B cell (primary cell): ENCODE measurements around the gene KRT74. TPM values are rescaled to one million over a fixed set of nuclear protein-coding genes. Genes with fewer than 3 reads are reported as not detected.

Experiments
- ATAC-seq: fragments of 200-7000 bp; cut with Tn5 transposase; one replicate; pipeline ENCODE4 v1.10.0; 2021; ENCODE audit warnings: low read depth, mild to moderate bottlenecking, moderate number of reproducible peaks, moderate library complexity
- CTCF ChIA-PET: fragments of 350-600 bp; sonication (Branson Sonifier 250); formaldehyde crosslinking; loops from one replicate; lab custom pipeline; 2021; ENCODE audit warnings: antibody characterized with exemption, inconsistent platforms; lab: Charles Lee
- POLR2A ChIA-PET: fragments of 350-600 bp; sonication (Branson Sonifier 250); formaldehyde crosslinking; loops from one replicate; lab custom pipeline; 2021; ENCODE audit warnings: antibody characterized with exemption; lab: Charles Lee
- DNase-seq: peaks from one replicate; pipeline ENCODE4 v3.0.0; 2013
- H2AFZ ChIP-seq: 2 replicates; pipeline ENCODE4 v1.6.1; 2012; ENCODE audit warnings: mild to moderate bottlenecking, low read depth, low read length; ENCODE audit not compliant: insufficient read depth, poor library complexity, severe bottlenecking
- H3K27ac ChIP-seq, 2 donors: 1 replicate in 1 of 2; 2 replicates in 1 of 2; pipeline ENCODE4 v1.5.1; 2012 to 2013; ENCODE audit warnings: low read length in 2 of 2, mild to moderate bottlenecking in 2 of 2, moderate library complexity in 1 of 2
- H3K27me3 ChIP-seq, 4 experiments: fragments of 200-600 bp in 1 of 4; sonication (generic) in 1 of 4; replicated peaks in 1 of 4; 1 replicate in 2 of 4; 2 replicates in 2 of 4; pipeline versions ENCODE4 v1.6.1 to v1.7.0; 2013 to 2016; ENCODE audit warnings: low read length in 3 of 4, mild to moderate bottlenecking in 2 of 4, mixed read lengths in 1 of 4, moderate library complexity in 1 of 4; ENCODE audit not compliant: insufficient read depth in 4 of 4, control insufficient read depth in 3 of 4; ENCODE audit errors: control extremely low read depth in 1 of 4
- H3K36me3 ChIP-seq, 2 experiments: replicated peaks in 1 of 2; 1 replicate in 1 of 2; 2 replicates in 1 of 2; pipeline versions ENCODE4 v1.6.1 to v1.7.1; 2013; ENCODE audit warnings: low read length in 1 of 2; ENCODE audit not compliant: insufficient read depth in 2 of 2, control insufficient read depth in 1 of 2; ENCODE audit errors: control extremely low read depth in 1 of 2, extremely low read depth in 1 of 2
- H3K4me1 ChIP-seq, 2 donors: fragments of 200-600 bp in 1 of 2; sonication (generic) in 1 of 2; 1 replicate in 1 of 2; 2 replicates in 1 of 2; pipeline versions ENCODE4 v1.5.1 to v1.6.1; 2013 to 2017; ENCODE audit warnings: low read length in 2 of 2; ENCODE audit not compliant: control insufficient read depth in 2 of 2, insufficient read depth in 2 of 2
- H3K4me2 ChIP-seq: replicated peaks from 2 replicates; pipeline ENCODE3; 2012; ENCODE audit warnings: mild to moderate bottlenecking, low read depth, low read length; ENCODE audit not compliant: poor library complexity, severe bottlenecking
- H3K4me3 ChIP-seq, 5 experiments: fragments of 200-600 bp in 1 of 5; sonication (generic) in 1 of 5; 1 replicate in 3 of 5; 2 replicates in 2 of 5; pipeline versions ENCODE4 v1.5.1 to v1.7.0; 2011 to 2016; ENCODE audit warnings: low read length in 4 of 5, mild to moderate bottlenecking in 4 of 5, low read depth in 2 of 5, control low read depth in 1 of 5, moderate library complexity in 1 of 5; ENCODE audit not compliant: insufficient read depth in 1 of 5; ENCODE audit errors: control extremely low read depth in 1 of 5, extremely low read depth in 1 of 5
- H3K79me2 ChIP-seq: fragments of 200-600 bp; sonication (generic); one replicate; pipeline ENCODE4 v1.6.0; 2016; ENCODE audit warnings: low read length; ENCODE audit not compliant: control insufficient read depth, insufficient read depth
- H3K9ac ChIP-seq: fragments of 200-600 bp; sonication (generic); 2 replicates; pipeline ENCODE4 v1.6.1; 2017; ENCODE audit warnings: mild to moderate bottlenecking, low read length, moderate library complexity
- H3K9me3 ChIP-seq, 3 donors: one replicate each; pipeline versions ENCODE4 v1.6.1 to v1.7.1; 2013; ENCODE audit warnings: low read length in 2 of 3; ENCODE audit not compliant: control insufficient read depth in 2 of 3, insufficient read depth in 1 of 3; ENCODE audit errors: control extremely low read depth in 1 of 3
- H4K20me1 ChIP-seq: 2 replicates; pipeline ENCODE4 v1.6.0; 2012; ENCODE audit warnings: mild to moderate bottlenecking, low read length; ENCODE audit not compliant: insufficient read depth, control insufficient read depth, poor library complexity, severe bottlenecking
- H3K27ac Mint-ChIP-seq: one replicate; pipeline ENCODE4 v1.8.0; 2021; ENCODE audit warnings: mixed read lengths
- H3K27me3 Mint-ChIP-seq: one replicate; pipeline ENCODE4 v1.8.0; 2021; ENCODE audit warnings: mixed read lengths
- H3K4me1 Mint-ChIP-seq: one replicate; pipeline ENCODE4 v1.8.0; 2021; ENCODE audit warnings: mixed read lengths
- H3K4me3 Mint-ChIP-seq: one replicate; pipeline ENCODE4 v1.8.0; 2021; ENCODE audit warnings: mixed read lengths
- H3K9me3 Mint-ChIP-seq: one replicate; pipeline ENCODE4 v1.8.0; 2022; ENCODE audit warnings: mixed read lengths; ENCODE audit not compliant: insufficient read depth
- CTCF ChIP-seq: fragments of 200-600 bp; IDR thresholded peaks from one replicate; pipeline ENCODE4 v1.8.0; 2022; ENCODE audit warnings: antibody characterized with exemption, mild to moderate bottlenecking
- EZH2 ChIP-seq: IDR thresholded peaks from 2 replicates; pipeline ENCODE4 v1.6.1; 2012; ENCODE audit warnings: borderline replicate concordance, low read depth, mild to moderate bottlenecking, moderate library complexity, low read length; ENCODE audit not compliant: insufficient read depth, poor library complexity, severe bottlenecking
- WGBS: methylation state at CpG from one replicate; pipeline ENCODE4 v1.1.5; 2013; ENCODE audit warnings: missing lambda C conversion rate; ENCODE audit not compliant: insufficient coverage; 5-methylcytosine and 5-hydroxymethylcytosine counted together
- intact Hi-C: fragments of 100-400 bp; cut with micrococcal nuclease; formaldehyde crosslinking; loops from one replicate; pipeline ENCODE4 v1.10.0; 2022
- polyA plus RNA-seq: library from polyadenylated mRNA; depleted of rRNA; stranded (reverse); fragments of >200 nt; gene quantifications from 2 replicates; pipeline ENCODE4 v1.2.3, GENCODE V29; 2012
- total RNA-seq, 2 donors: library from RNA; stranded (reverse); fragments of 120-200 nt in 1 of 2; gene quantifications; 1 replicate in 1 of 2; 2 replicates in 1 of 2; pipeline versions ENCODE4 v1.2.3 to v1.2.4, GENCODE V29; 2013 to 2022

The KRT74 gene
- total and polyA plus RNA-seq, 2 donors (not counting 1 experiment from before 2014, with no cell fraction given): not detected

- ChIA-PET CTCF (no interaction called here), POLR2A (no interaction called here)
- TF ChIP-seq EZH2 (no peak), CTCF (no peak)
- no peak overlapping the region for H3K27ac ChIP-seq
- ATAC-seq (no peak), DNase-seq (no peak)
- Mint-ChIP-seq H3K27me3 (peaks cover 27% of the 10 kb centered on the region), H3K9me3 (no peaks in the 10 kb centered on the region), H3K27ac (no peak overlapping the region), H3K4me3 (no peak overlapping the region), H3K4me1 (no peaks in the 10 kb centered on the region)
- H3K4me2 ChIP-seq: no peak overlapping the region
- intact Hi-C loops: no loop called here
- no peak overlapping the region for H3K9ac ChIP-seq
- no peaks in the 10 kb centered on the region for H3K79me2 ChIP-seq
- no peaks in the 10 kb centered on the region for H3K4me1 ChIP-seq
- no peak overlapping the region for H3K4me3 ChIP-seq
- H3K36me3 ChIP-seq: no peaks in the 10 kb centered on the region
- no peaks in the 10 kb centered on the region for H4K20me1 ChIP-seq
- WGBS: 97% methylated on average over 11 of the region's 12 CpGs
- H2AFZ ChIP-seq: no peak overlapping the region
- no peaks in the 10 kb centered on the region for H3K9me3 ChIP-seq
- peaks cover 0 to 6% (median 3%) of the 10 kb centered on the region in 4 experiments for H3K27me3 ChIP-seq
These were observed 5.5 kb downstream of the KRT74 start for GRCh38 chr12:52568111-52568510.

DNA sequence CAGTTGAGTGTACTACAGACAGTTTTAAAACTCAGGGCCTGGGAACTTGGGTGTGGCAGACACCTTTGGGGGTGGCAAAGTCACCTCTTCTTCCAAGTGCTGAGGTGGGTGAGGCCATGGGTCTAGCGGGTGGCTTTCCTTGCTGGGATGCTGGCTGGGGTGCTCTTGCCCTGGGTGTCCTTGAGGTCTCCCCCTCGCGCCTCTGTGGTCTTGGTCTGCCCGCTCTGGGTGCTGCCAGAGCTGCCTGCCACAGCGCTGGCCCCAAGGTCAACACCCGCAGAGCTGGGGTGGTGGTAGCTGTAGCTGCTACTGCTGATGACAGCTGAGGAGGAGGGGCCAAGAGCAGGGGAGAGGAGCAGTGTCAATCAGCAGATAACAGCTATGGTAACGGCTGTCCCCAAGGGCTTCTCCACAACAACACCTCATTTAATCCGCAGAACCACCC is 6.8 kb downstream of the KRT74 start:
- 91% methylated on average over 7 of the region's 8 CpGs for WGBS
- peaks cover 0 to 3% (median 0%) of the 10 kb centered on the region in 3 donors for H3K9me3 ChIP-seq
- no peak overlapping the region for H3K4me3 ChIP-seq
- POLR2A ChIA-PET: no interaction called here
- ATAC-seq (no peak), DNase-seq (no peak)
- no peak overlapping the region for H3K27ac Mint-ChIP-seq
- H2AFZ ChIP-seq: no peak overlapping the region
- no peaks in the 10 kb centered on the region for H4K20me1 ChIP-seq
- peaks cover 0 to 4% (median 3%) of the 10 kb centered on the region in 4 experiments for H3K27me3 ChIP-seq
- no peak overlapping the region for H3K4me2 ChIP-seq
- no peak overlapping the region for H3K9ac ChIP-seq
- H3K36me3 ChIP-seq: no peaks in the 10 kb centered on the region
- CTCF ChIA-PET: no interaction called here
- H3K27me3 Mint-ChIP-seq: peaks cover 21% of the 10 kb centered on the region
- no peaks in the 10 kb centered on the region for H3K4me1 ChIP-seq
- no peak overlapping the region for H3K27ac ChIP-seq
- TF ChIP-seq CTCF (no peak), EZH2 (no peak)
- no peak overlapping the region for H3K4me3 Mint-ChIP-seq
- no peaks in the 10 kb centered on the region for H3K79me2 ChIP-seq
- H3K4me1 Mint-ChIP-seq: no peaks in the 10 kb centered on the region
- H3K9me3 Mint-ChIP-seq: no peaks in the 10 kb centered on the region
- intact Hi-C loops: no loop called here
